Astrocyte (in vitro differentiated cells and primary cell): ENCODE data around the gene MRAP2. TPM values are rescaled to one million over a fixed set of nuclear protein-coding genes. Genes with fewer than 3 reads are reported as not detected.

Source experiments
- DNase-seq: peaks from one replicate; pipeline ENCODE4 v3.0.0-alpha.2; 2010; ENCODE audit warnings: low read depth
- FAIRE-seq: peaks from 2 replicates; lab custom pipeline; 2011; peaks lifted over from hg19 to GRCh38; lab: Jason Lieb, UNC
- H2AFZ ChIP-seq: 2 replicates; pipeline ENCODE4 v1.6.0; 2012; ENCODE audit warnings: low read depth, low read length, inconsistent platforms
- H3K27ac ChIP-seq: 2 replicates; pipeline ENCODE4 v1.5.1; 2011; ENCODE audit warnings: low read depth, low read length, inconsistent platforms
- H3K27me3 ChIP-seq: 2 replicates; pipeline ENCODE4 v1.6.0; 2011; ENCODE audit warnings: low read length, inconsistent platforms; ENCODE audit not compliant: insufficient read depth
- H3K36me3 ChIP-seq: 2 replicates; pipeline ENCODE4 v1.5.1; 2011; ENCODE audit warnings: low read length, inconsistent platforms; ENCODE audit not compliant: insufficient read depth
- H3K4me1 ChIP-seq: 2 replicates; pipeline ENCODE4 v1.5.1; 2011; ENCODE audit warnings: low read length, inconsistent platforms; ENCODE audit not compliant: insufficient read depth
- H3K4me2 ChIP-seq: 2 replicates; pipeline ENCODE4 v1.6.0; 2012; ENCODE audit warnings: low read length, inconsistent platforms
- H3K4me3 ChIP-seq: 2 replicates; pipeline ENCODE4 v1.5.1; 2011; ENCODE audit warnings: low read depth, mild to moderate bottlenecking, low read length, inconsistent platforms; ENCODE audit not compliant: insufficient read depth
- H3K79me2 ChIP-seq: 2 replicates; pipeline ENCODE4 v1.6.0; 2012; ENCODE audit warnings: mild to moderate bottlenecking, low read length, inconsistent platforms; ENCODE audit not compliant: insufficient read depth
- H3K9ac ChIP-seq: 2 replicates; pipeline ENCODE4 v1.6.0; 2012; ENCODE audit warnings: mild to moderate bottlenecking, low read length, inconsistent platforms
- H3K9me3 ChIP-seq: 2 replicates; pipeline ENCODE4 v1.5.1; 2012; ENCODE audit warnings: low read depth, mild to moderate bottlenecking, low read length, inconsistent platforms; ENCODE audit not compliant: insufficient read depth
- H4K20me1 ChIP-seq: 2 replicates; pipeline ENCODE4 v1.6.0; 2012; ENCODE audit warnings: low read length, inconsistent platforms; ENCODE audit not compliant: insufficient read depth
- H3K27ac Mint-ChIP-seq: one replicate; pipeline ENCODE4 v1.8.0; 2021; ENCODE audit warnings: mild to moderate bottlenecking, mixed read lengths; ENCODE audit not compliant: unreplicated experiment
- H3K27me3 Mint-ChIP-seq: one replicate; pipeline ENCODE4 v1.8.0; 2021; ENCODE audit warnings: low read depth, mixed read lengths; ENCODE audit not compliant: unreplicated experiment
- H3K36me3 Mint-ChIP-seq: one replicate; pipeline ENCODE4 v1.8.0; 2021; ENCODE audit warnings: low read depth, mixed read lengths; ENCODE audit not compliant: unreplicated experiment
- H3K4me1 Mint-ChIP-seq: one replicate; pipeline ENCODE4 v1.8.0; 2021; ENCODE audit warnings: low read depth, mixed read lengths; ENCODE audit not compliant: unreplicated experiment
- H3K4me3 Mint-ChIP-seq: one replicate; pipeline ENCODE4 v1.8.0; 2021; ENCODE audit warnings: mild to moderate bottlenecking, moderate library complexity, mixed read lengths; ENCODE audit not compliant: unreplicated experiment
- H3K9me3 Mint-ChIP-seq: one replicate; pipeline ENCODE4 v1.8.0; 2021; ENCODE audit warnings: mild to moderate bottlenecking, mixed read lengths; ENCODE audit not compliant: unreplicated experiment
- EZH2 ChIP-seq: IDR thresholded peaks from 2 replicates; pipeline ENCODE4 v1.6.1; 2012; ENCODE audit warnings: mild to moderate bottlenecking, low read length, inconsistent platforms; ENCODE audit not compliant: insufficient read depth
- total RNA-seq: library from RNA; stranded (reverse); gene quantifications from 2 replicates; pipeline ENCODE4 v1.2.1, GENCODE V29; 2021
- TF ChIP-seq, protein P1 (sequence below): IDR thresholded peaks from 2 replicates; pipeline ENCODE4 v1.5.1; 2011; ENCODE audit warnings: low read depth, mild to moderate bottlenecking, inconsistent platforms, low read length, moderate library complexity; ENCODE audit not compliant: insufficient read depth

MRAP2 gene
- total RNA-seq, 1 donor from 2014 or later = 0.20 TPM

DNA sequence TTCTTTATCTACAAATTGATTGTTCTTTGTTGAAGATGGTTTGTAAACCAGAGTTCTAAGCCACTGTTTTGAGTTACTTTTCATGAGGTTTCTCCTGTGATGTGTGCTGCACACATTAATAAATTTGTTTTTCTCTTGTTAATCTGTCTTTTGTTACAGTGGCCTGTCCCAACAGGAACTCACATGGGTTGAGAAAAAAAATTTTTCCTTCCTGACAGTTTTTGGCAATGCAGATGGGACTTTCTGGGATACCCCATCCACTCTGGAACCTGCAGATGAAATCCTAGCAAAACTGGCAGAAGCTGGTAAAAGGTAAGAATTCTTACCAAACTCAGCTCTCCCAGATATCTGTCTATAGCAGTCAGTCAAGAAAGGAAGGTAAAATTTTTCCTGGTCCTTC, 105.7 kb downstream of the MRAP2 start:
- Histone ChIP-seq H3K27me3 (no peaks in the 10 kb centered on the region), H3K4me2 (no peak overlapping the region), H4K20me1 (no peaks in the 10 kb centered on the region), H3K9me3 (no peaks in the 10 kb centered on the region), H3K9ac (no peak overlapping the region), H3K79me2 (no peaks in the 10 kb centered on the region), H2AFZ (no peak overlapping the region), H3K4me1 (no peaks in the 10 kb centered on the region), H3K36me3 (no peaks in the 10 kb centered on the region), H3K27ac (no peak overlapping the region), H3K4me3 (no peak overlapping the region)
- no peaks in the 10 kb centered on the region for H3K27me3 Mint-ChIP-seq
- TF ChIP-seq, protein P1, sequence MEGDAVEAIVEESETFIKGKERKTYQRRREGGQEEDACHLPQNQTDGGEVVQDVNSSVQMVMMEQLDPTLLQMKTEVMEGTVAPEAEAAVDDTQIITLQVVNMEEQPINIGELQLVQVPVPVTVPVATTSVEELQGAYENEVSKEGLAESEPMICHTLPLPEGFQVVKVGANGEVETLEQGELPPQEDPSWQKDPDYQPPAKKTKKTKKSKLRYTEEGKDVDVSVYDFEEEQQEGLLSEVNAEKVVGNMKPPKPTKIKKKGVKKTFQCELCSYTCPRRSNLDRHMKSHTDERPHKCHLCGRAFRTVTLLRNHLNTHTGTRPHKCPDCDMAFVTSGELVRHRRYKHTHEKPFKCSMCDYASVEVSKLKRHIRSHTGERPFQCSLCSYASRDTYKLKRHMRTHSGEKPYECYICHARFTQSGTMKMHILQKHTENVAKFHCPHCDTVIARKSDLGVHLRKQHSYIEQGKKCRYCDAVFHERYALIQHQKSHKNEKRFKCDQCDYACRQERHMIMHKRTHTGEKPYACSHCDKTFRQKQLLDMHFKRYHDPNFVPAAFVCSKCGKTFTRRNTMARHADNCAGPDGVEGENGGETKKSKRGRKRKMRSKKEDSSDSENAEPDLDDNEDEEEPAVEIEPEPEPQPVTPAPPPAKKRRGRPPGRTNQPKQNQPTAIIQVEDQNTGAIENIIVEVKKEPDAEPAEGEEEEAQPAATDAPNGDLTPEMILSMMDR = no peak
- no peak for TF ChIP-seq EZH2
- peaks cover 9% of the 10 kb centered on the region for H3K36me3 Mint-ChIP-seq
- H3K4me1 Mint-ChIP-seq = peaks cover 2% of the 10 kb centered on the region
- no peak overlapping the region for H3K27ac Mint-ChIP-seq
- DNase-seq (no peak), FAIRE-seq (no peak)
- no peak overlapping the region for H3K4me3 Mint-ChIP-seq
- no peaks in the 10 kb centered on the region for H3K9me3 Mint-ChIP-seq

Other genes starting within 250 kb of the MRAP2 start
- gene RIPPLY2, start 180.4 kb upstream of the MRAP2 start, total RNA-seq = not detected in 2 replicates
- 13.6 and 14.0 TPM in 2 replicates for gene CYB5R4, start 174.1 kb upstream of the MRAP2 start, total RNA-seq
- 6.3 and 6.9 TPM in 2 replicates for gene CEP162, start 193.9 kb downstream of the MRAP2 start, total RNA-seq